ENCODE results near the gene DNAL1.
A peak's percentile ranks its signal among the peaks of the same experiment; 100 is the strongest.

DNAL1 gene

DNA sequence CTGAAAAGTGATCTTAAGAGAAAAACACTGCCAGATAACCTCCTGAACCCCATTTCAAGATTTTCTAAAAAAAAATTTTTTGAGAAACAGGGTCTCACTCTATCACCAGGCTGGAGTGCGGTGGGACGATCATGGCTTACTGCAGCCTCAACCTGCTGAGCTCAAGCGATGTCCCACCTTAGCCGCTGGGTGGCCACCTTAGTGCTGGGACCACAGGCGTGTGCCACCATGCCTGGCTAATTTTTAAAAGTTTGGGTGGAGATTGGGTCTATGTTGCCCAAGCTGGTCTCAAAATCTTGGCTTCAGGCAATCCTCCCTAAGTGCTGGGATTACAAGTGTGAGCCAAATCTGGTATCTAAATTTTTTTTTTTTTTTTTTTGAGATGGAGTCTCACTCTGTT, 66.0 kb downstream of the DNAL1 start:
- DNase-seq, result no peak

DNA sequence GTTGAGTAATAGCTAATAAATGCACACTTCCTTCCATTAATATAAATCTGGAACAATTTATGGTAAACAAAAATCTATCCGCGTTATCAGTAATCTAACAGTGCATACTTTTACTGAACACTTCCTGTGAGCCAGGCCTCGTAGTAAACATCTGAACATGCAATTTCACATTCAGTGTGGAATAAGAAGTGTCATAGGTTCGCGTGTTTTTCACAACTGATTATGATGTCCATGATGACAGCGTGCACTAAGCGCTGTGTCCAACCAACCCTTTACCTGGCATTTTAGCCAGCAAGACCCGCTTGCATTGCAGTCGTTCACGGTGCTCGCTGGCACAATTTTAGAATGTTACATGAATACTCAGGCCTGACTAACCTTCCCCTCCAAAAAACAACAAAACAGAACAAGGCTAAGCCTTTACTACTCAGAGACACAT, 67.3 kb downstream of the DNAL1 start:
- no peak for DNase-seq

DNA sequence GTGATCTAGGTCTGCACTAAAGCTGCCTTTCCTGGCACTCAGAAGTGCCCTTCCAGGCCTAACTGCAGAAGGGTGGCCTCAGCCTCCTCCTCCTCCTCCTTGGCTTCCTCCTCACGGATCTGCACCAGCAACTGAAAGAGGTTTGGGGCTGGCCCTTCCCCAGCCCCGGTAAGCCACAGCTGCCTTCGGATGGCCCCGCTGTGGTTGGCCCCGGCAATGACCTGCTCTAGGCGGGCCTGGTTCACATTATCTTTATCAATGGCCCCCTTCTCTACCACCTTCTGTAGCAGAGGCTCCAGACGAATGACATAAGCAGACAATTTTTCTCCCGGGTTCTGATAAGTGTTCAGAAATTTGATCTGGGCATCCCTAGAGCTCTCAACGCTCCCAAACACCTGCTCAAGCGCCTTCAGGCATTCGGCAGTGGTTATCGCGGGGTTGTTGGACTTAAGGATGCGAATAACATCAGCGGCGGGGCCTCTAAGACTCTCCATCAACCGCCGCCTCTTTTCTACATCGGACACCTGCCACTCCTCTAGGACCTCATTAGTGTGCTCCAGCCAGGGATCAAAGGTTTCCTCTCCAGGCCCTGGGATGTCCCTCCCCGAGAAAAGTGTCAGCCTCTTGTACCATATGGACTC, 67.9 kb downstream of the DNAL1 start:
- no peak for DNase-seq

DNA sequence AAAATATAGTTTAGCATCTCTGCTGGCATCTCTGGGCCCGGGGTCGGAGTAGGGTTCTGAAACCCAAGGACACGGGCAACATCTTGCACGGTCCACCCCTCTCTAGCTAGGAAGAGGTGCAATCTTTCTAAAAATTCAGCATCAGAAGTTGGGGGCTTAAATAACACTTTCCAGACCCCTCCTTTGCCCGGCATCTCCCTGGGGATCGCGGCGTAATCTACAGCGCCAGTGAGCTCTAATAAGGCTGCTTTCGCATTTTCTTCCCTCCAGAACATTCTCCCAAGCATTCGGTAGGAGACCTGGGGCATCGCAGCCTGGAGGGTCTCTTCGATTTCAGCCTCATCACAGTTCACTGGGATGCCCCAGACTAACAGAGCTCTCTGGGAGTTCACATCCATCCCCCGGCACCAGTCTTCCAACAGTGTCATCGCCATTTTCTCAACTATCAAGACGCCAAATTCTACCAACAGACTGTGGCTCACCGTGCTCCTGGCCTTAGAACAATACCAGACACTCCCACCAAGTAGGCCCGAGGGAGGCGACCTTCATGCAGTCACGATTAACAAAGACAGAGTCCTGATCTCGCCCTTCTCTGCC, 68.5 kb downstream of the DNAL1 start:
- no peak for DNase-seq

DNA sequence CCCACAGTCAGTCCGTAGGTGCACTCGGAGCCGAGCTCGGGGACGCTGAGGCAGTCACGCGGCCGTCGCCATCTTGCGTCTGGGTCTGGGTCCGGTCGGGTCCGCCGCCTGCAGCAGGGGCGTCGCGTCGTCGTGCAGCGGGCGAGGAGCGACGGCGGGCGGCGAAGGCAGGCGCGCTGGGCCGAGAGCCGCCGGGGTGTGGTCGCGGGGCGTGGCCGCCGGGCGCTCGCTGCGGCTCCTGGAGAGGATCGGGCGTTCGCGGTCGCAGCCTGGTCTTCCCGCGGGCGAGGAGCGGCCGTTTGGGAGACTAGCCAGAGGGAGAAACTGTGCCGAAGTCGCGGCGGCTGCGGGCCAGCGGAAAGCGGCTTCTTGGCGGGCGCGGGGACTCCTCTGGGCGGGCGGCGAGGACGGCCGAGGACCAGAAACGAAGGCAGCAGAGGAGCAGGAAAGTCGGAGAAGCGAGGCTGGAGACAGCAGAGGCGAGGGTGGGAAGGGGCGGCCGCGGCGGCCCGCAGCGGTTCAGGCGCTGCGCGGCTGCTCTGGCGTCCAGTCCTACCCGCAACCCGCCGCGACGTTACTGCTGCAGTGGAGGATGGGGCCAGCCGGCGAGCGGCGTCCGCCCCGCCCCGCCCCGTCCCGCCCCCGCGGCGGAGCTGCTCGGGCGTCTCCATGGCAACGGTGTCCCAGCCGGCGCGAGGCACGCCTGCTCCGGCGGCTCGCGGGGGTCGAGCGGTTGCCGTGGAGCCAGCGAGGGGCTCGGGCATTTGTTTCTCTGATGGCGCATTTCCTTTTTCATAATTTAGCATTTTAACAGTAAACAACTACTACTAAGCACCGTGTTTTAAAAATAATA, 69.2 kb downstream of the DNAL1 start, which contains the start of gene PNMA1:
PNMA1 (minus strand) TSS at position 582 of the 853 bp plus-strand sequence. CDS start 745 bp downstream, outside the sequence.
- DNase-seq, result peak; percentile 17

DNA sequence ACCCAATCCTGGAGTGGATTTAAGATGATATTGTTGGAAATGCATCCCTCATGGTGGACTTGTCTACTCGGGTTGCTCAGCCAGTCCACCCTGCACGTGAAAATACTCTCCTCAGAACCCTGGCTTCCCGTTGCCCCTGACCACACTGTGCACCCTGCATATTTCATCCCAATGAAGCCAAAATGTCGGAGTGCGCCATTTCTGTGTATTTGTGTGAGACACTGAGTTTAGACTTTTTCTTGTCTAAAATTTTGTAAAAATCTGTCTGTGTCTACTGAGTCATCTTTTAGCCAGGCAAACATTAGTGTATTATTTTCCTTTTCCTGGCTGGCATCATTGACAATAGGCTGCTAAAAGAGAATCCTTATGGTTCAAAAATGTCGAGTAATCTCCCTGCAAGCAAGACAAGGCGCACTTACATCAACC, 69.9 kb downstream of the DNAL1 start:
- DNase-seq, result no peak

DNA sequence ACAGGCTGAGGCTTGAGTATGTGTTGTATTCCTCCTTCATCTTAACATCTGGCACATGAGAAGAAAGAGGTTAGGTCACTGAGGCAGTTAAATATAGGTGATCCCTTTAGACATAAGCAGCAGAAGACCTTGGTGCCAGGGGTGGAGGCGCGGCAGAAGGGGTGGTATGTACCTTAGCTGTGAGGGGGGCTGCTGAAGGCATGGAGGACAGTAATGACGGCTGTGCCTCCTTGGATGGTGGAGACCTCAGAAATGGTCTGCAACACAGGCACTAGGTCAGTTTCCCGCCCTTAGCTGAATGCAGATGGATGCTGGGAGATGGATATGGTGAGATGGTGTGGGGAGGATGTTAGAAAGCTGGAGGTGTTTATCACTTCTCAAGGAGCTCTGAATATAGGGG, 70.9 kb downstream of the DNAL1 start:
- DNase-seq, result no peak

DNA sequence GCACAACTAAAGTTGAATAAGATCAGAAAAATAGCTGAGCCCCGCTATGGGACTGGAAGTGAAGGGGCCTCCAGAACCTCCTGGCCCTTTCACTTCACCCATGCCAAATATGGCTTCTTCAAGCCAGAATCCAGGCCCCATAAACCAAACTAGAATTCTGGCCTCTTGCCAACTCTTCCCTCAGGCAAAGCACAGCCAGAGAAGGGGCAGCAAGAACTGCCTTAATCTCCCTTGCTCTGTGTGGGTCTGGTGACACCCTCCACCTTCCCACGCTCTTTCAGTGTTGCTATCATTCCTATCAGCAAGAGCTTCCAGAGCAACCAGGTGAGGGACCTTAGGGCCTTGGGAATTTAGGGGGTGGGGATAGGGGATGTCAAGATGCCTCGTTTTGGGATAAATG, 72.5 kb downstream of the DNAL1 start:
- DNase-seq, result no peak

DNA sequence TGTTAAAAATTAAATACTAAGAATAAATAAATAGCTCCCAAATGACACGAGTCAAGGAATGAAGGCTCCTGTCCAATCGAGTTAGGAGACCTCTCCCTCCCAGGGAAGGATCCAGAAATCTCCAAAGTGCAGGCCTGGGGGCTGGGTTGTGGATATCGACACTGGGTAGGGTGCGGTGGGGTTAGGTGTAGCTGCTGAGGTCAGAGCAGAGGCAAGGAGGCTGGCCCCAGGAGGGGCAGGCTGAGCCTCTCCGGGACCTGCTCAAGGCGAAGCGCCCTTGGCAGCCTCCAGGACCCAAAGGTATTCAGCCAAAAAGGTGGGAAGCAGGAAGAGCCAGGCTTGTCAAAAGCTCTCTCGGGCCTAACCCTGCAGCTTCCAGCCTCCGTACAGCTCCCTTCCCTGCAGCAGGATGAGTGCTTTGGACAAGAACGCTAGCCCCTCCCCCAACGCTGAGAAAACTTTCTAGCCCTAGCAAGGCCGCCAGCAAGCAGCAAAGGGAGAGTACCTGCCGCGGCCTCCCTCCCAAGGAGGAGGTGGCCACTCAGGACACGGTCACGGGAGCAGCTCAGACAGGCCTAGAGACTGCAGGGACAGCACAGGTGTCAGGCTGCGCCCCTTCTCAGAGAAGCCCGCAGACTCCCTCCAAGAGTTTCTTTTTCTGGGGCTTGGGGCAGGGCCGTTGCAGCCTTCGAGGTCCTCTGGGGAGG, 73.1 kb downstream of the DNAL1 start:
- no peak for DNase-seq

DNA sequence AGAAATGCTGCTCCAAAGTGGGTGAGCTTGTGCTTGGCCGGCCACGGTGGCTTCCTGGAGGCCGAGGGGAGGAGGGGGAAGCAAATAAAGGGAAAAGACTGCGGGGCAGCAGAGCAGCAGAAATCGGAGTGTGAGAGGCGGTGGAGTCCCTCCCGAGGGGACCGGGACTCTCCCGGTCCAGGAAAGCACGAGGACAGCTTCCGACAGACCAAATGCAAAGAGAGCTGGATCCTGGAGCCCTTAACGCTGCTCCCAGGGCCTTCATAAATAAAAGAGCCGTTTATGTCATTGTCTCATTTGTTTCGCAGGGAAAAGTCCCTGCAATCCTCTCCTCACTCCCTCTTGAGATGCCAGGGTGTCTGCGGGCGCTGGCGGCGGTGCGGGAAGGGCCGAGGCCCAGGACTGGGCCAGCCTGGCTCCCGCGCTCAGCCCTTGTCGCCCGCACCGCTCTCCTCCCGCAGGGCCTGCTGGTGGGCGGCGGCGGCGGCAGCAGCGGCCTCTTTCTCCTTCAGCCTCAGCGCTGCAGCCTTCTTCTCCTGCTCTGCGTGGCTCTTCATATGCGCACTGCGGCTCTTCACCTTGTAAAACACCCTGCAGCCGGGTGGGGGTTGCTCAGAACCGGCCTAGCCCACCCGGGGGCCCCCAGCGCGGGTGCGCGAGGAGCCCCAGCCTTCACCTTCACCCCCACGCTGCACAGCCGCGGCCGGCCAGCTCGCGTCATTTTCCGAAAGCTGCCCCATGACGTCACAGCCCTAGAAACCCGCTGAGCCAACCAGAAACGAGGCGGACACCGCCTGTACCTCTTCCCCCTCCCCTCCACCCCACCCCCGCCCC, 73.8 kb downstream of the DNAL1 start:
- DNase-seq, result no peak

DNA sequence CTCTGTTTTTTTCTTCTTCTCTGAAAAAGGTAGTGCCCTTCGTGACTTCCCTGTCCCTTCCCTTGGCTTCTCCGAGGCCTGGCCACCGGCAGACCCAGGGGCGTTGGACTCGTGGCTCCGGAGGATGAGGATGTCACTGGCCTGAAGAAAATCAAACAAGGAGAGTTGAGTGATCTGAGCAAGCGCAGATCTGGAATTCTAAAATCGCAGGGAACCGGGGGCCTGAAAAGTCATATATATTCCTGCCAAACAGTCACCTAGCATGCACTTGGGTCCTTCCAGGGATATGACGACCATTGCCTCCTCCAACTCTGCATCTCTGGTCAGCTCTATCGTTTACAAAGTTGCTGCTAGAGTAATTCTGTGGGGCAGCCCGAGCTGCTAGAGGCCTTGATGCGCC, 74.6 kb downstream of the DNAL1 start:
- no peak for DNase-seq

DNA sequence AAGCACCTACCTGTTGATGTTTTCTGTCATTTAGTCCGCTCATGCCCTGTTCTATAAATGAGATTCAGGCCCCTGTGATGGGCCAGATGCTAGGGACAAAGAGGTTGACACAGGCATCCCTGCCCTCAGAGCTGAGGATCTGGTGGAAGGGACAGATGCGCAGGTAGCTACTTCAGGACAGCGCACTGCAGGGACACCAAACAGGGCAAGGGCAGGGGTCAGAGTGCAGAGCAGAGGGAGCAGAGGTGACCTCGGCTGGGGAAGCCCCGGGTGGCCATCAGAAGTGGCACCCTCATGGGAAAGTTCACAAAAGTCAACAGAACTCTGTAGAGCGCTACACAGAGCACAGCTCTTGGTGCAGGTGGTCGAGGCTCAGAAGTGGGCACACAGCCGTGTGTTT, 75.0 kb downstream of the DNAL1 start:
- no peak for DNase-seq

DNA sequence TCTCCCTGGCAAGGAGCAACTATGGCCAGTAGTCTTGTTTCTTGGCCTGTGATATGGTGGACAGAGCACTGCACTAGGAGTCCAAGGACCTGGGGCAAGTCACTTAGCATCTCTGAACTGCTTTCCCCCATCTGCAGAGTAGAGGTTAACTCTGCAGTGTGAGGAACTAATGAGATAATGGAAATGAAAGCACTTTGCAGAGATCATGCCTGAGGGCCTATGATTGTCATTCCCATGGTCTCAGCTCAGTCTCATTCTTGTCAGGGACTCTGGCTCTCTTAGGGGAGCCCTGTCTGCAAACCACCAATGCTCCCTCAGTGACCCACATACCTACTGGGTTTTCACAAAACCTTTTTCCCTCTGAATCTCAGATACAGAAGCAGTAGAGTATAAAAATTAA, 75.8 kb downstream of the DNAL1 start:
- no peak for DNase-seq

DNA sequence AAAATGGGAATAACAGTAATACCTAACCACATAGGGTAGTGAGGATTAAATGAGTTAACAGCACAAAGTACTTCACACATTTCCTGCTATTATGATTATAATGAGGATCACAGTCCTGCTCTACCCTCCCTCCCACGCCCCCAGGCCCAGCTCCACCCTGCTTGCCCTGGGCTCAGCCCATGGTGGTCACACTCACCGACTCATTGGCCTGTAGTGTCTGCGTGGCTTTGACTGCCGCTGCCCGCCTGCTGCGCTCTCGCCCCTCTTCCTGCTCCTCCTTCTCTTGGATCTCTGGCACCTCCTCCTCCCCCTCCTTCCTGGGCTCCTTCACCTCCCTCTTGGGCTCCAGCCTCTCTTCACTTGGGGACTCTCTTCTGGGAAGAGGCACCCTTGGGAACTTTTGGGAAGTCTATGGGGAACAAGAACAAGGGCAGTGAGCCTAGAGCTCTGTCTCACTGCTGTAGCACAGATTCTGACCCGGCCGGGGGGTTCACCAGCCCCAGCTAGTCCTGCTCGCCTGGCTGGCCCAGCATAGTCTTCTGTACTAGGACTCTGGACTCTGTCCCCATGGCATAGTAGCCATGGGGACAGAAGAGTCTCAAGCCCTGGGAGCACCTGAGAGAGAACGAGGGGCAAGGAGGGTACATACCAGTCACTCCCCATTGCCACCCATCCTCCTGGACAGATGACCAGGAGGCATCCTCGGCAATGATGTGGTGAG, 76.5 kb downstream of the DNAL1 start:
- DNase-seq, result no peak

DNA sequence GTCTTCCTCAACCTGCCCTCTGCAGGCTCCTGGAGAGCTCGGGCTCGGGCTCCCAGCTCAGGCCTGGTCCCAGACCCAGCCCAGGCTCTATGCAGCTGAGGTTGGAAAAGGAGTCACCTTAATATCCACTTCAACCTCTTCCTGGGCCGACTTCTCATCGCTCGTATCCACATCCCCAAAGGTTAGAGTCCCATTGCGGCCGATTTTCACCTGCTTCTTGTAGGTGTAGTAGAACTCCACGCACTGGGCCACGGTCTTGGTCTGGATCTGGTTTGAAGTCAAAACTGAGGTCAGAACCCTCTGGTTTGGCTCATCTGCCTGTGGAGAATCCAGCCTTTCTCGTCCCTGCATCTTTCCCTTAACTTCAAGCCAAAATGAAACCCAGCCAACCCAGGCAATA, 77.8 kb downstream of the DNAL1 start:
- DNase-seq, result no peak

DNA sequence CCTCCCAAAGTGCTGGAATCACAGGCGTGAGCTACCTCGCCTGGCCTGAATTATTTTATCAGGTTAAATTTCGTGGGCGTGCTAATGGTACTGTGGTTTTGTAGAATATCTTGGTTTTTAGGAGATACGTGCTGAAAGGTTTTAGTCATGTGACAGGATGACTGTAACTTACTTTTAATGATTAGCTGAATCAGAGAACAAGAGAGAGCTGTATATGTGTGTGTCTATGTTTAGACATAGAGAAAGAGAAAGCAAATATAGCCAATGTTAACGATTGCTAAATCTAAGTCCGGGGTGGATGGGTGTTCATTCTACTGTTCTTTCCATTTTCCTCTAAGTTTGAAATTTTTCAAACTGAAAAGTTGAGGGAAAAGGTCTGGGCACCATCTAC, 78.6 kb downstream of the DNAL1 start:
- no peak for DNase-seq

DNA sequence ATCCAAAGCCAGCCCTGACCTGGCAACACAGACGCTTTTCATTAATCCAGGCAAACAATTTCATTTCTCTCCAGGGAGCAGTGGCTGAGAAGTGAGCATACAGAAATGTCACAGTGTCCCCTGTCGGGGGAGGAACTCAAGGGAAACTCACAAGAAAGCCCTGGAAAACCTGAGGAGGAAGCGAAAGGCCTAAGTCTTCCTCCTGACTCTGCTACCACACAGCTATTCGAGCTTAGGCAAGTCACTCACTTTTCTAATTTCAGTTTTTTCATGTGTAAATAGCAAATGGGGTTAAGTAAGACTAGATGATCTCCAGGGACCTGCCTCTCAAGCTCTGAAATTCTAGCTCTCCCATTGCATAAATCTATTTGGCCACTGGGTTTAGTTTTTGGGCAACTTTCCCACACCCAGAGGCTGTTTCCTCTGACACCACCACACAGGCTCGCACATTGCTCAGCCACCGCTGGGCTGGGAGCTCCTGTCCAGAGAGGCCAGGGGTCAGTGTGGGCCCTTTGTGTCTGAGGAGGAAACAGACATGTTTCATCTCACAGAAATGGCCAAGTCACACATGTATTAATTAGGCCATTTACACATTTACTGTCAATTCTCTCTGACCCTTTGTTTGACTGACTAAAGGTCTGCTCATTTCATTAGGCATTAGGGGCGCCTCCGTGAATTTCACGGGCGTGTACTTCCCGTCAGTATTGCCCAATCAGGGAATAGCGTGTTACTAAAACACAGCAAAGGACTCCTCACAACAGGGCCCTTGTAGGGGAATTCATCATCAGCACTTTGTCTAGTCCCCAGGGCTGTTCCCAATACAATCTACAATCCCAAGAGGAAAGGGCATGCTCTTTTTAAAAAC, 79.2 kb downstream of the DNAL1 start:
- peak; percentile 63 for DNase-seq

DNA sequence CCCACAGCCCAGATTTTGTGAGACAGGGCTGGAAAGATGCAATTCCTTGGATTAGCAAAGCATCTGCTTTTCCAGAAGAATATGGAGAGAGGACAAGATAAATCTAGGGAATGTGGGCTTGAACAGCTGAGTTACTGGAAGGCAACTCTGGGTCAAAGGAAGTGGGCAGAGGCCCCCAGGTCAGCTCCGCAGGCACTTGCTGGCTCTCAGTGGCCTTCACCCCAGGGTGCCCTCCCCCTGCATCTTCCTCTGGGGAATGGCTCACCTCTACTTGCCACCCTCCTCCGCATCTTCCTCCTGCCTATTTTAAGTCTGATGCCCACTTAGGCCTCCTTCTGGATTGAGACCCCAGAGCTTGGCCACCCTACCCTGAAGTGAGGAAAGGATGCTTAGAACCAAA, 79.9 kb downstream of the DNAL1 start:
- DNase-seq, result no peak

DNA sequence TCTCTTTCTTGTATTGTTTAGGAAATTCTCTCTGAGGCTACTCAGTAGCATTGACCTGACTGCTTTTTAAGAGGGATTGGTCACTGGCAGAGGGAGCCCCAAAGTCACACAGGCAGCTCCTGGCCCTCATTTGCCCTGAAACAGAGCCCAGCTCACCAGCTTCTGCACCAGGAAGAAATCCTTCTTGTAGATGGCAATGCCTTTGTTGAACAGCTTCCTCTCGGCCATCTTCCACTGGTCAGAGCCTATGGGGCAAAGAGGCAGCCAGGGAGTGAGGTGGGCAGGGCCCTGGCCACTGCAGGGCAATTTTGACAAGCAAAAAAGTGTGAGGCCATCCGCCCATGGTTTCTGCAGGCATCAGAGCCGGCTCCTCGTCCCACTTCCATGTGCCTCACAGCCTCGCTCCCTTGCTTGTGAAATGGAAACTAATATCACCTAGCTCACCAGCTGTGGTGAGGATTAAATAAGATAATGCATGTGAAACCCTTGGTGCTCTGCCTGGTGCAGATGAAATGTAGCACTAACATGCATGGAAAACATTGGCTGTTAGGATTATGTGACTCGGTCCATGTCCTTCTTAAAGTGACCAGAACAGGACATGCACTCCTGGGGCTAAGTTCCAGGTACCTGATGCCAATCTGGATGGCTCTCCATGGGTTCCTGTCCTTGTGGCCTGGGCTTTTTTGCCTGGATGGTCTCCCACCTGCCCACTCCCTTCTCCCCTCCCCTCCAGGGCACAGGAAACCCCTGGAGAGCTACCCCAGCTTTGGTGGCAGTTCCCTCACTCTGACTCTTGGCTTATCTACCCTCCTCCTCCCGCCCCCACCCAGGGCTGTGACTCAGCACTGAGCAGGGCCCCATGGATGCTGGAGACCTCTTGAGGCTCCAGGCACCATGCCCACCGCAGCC, 80.6 kb downstream of the DNAL1 start:
- DNase-seq, result no peak
